Fibroblast of peridontal ligament (primary cell): ENCODE measurements around the gene NANOS1.
"Not testable (repeated sequence)": the region's sequence is repeated elsewhere in the genome, so short reads cannot be mapped to it uniquely, and the experiment has no call there.

Experiments
- DNase-seq: peaks from one replicate; pipeline ENCODE4 v3.0.0-alpha.2; 2010; ENCODE audit errors: extremely low read depth

NANOS1 gene

GRCh38 chr10:119007211-119007574 is 22.3 kb upstream of the NANOS1 start:
- DNase-seq: no peak

GRCh38 chr10:119020627-119020946 is 8.9 kb upstream of the NANOS1 start:
- peak; percentile 13 for DNase-seq

GRCh38 chr10:119022846-119023552 is 6.5 kb upstream of the NANOS1 start:
- DNase-seq: peak; percentile 77

- no peak for DNase-seq
These were observed 6.0 kb upstream of the NANOS1 start for GRCh38 chr10:119023553-119023868.

- DNase-seq: no peak
These were observed 4.6 kb upstream of the NANOS1 start for GRCh38 chr10:119024882-119025281.

GRCh38 chr10:119025336-119025735 is 4.2 kb upstream of the NANOS1 start:
- DNase-seq: peak; percentile 32

- no peak for DNase-seq
These were observed 3.7 kb upstream of the NANOS1 start for GRCh38 chr10:119025776-119026175.

- peak; percentile 38 for DNase-seq
These were observed 3.0 kb upstream of the NANOS1 start for GRCh38 chr10:119026301-119027110.

- not testable (repeated sequence) for DNase-seq
These were observed 1.0 kb upstream of the NANOS1 start for GRCh38 chr10:119028445-119028899.

GRCh38 chr10:119028900-119029612 is 458 bp upstream of the NANOS1 start:
- DNase-seq: peak; percentile 76

- DNase-seq: peak; percentile 45
These were observed 1.1 kb downstream of the NANOS1 start for GRCh38 chr10:119030421-119031250.

- DNase-seq: no peak
These were observed 2.1 kb downstream of the NANOS1 start for GRCh38 chr10:119031496-119032059.

- no peak for DNase-seq
These were observed 9.6 kb downstream of the NANOS1 start for GRCh38 chr10:119039161-119039560.

- no peak for DNase-seq
These were observed 11.8 kb downstream of the NANOS1 start for GRCh38 chr10:119041326-119041725.

- no peak for DNase-seq
These were observed 12.7 kb downstream of the NANOS1 start for GRCh38 chr10:119042169-119042568.

- no peak for DNase-seq
These were observed 16.0 kb downstream of the NANOS1 start for GRCh38 chr10:119045561-119045960.

GRCh38 chr10:119049361-119049760 is 19.8 kb downstream of the NANOS1 start:
- DNase-seq: no peak

GRCh38 chr10:119049777-119050176 is 20.3 kb downstream of the NANOS1 start:
- no peak for DNase-seq

- DNase-seq: no peak
These were observed 22.3 kb downstream of the NANOS1 start for GRCh38 chr10:119051775-119052174.

GRCh38 chr10:119055472-119055871 is 26.0 kb downstream of the NANOS1 start:
- no peak for DNase-seq

GRCh38 chr10:119058010-119058409 is 28.5 kb downstream of the NANOS1 start:
- DNase-seq: no peak

- no peak for DNase-seq
These were observed 30.0 kb downstream of the NANOS1 start for GRCh38 chr10:119059557-119059956.
